Measurements from ENCODE around the gene KRAS.

Gene KRAS

DNA sequence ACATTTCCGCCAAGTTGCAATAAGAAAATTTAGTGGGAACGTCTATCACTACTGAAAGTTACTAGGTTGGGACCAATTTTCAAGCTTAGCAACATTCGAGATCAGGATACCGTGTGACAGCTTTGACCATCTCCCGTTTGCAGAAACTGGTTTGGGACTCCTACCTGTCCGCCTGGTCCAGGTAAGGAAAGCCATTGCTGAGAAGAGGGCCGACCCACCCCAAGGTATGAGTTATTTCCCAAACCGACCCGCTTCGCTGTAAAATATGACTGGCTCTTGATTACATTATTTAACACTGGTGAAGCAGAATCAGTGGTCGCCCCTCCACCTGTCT lies 56.0 kb downstream of the KRAS start:
- DNase-seq: no peak

DNA sequence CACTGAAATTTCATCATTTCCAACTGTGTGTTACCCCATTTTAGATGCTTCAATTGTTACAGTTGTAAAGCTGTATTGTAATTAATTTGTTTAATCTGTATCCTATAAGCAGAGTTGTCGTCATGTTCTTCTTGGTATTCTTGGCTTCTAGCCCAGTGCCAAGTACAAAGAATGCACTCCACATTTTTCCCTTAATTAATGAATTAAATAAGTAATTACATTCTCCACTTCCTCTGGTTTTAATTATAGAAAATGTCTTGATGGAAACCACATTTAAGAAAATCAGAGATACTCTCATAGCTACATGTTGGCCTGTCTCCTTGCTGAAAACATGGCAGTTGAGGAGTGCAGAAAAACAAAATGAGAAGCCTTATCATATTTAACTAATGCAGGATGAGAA lies 56.5 kb downstream of the KRAS start:
- DNase-seq: no peak

DNA sequence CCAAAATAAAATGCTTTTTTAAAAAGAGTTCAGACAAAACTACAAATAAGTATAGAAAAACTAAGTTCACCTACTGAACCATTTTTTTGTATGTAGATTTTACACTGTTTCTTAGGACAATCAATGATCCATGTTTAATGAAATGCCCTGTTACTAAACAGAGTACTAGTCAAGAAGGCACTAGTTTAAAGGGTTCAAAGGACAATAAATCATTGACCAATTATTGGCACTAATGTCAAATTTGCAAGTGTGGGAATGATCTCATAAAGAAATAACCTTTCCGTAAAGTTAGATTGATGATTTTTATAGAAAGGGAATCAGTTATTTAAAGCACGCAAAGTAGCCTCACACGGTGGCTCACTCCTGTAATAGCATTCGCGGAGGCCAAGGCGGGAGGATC lies 59.9 kb downstream of the KRAS start:
- DNase-seq: no peak

DNA sequence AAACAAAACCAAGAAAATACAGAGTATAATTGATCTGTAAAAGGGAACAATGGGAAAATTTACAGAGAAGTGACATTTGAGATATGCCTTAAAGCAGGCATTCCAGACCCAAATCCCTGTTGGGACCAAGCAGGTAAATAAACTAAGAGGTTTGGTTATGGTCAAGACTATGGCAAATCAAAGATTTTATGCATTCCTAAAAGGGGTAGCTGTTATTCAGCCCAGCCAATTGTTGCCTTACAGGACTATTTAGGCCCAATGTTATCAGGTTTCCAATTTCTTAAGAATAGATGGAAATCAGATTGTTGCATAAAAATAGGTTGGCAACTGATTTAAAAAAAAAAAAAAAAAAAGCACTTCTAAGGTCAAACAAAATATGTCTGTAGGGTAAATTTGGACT lies 61.1 kb downstream of the KRAS start:
- DNase-seq: no peak

DNA sequence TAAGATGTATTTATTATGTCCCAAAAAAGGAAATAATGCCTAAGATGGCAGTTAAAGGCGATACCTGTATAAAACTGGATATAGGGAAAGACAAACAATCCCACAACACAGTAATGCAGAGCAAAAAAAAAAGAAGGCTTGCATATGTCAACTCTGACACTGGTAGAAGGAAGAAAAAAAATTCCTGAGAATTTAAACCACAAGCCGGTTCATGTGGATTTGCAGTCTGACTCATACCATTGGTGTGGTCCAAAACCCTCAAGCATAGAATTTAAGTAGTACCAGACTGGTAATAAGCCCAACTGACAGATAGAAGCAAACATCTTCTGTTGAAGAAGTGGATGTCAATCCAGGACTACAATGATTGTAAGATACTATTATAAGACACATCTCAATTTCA lies 62.9 kb downstream of the KRAS start:
- DNase-seq: no peak

DNA sequence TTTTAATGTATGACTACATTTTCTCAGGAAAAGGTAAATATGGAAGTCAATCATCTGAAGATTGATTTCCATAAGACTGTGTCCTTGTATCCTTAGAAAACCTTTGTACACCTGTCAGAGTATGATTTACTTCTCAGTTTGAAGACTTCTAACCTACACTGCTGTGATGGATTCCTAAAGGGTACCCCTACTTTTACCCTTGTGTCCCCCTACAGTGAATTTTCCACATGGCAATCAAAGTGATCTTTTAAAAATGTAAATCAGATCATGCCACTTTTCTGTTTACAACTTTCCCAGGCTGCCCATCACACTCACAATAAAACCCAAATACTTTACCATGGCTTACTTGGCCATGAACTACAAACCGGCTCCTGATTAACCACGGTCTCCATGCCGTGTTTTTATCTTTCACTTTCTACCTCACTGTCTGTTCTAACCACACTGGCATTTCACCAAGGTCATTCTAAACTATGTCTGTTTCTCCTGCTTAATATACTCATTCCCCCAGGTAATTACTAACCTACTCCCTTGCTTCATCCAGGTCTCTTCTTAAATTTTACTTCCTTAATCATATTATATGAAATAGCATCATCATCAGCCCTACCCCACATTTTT lies 63.8 kb downstream of the KRAS start:
- DNase-seq: no peak

DNA sequence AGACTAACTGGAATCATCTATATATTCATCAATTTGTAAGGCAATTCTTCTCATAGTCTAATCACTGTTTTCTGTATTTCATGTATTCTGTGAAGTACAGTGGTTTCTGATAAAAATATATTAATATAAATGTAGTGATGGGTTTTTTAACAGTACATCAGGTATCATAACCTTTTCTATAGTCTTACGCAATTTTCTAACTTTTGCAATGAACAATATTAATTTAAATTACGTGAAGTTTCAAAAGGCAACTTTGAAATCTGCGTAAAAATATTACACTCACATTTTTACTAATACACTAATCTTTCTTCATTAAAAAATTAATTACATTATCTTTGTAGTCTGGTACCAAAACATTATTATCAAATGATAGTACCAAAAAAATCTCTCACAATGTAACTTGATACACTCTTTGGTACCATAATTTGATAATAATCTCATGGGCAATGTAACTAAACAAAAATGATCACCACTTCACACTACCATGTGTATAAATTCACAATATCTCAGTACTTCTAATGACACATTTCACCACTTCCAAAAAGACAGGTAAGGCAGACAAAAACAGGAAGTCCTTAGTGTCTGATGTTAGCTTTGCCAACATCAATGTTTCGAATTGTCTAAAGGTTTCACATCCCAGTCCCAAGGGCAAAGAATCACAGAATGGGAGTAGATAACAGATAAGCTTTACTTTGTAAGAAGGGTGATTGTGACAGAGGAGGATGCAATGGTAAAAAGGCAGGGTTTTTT lies 64.5 kb downstream of the KRAS start:
- no peak for DNase-seq

DNA sequence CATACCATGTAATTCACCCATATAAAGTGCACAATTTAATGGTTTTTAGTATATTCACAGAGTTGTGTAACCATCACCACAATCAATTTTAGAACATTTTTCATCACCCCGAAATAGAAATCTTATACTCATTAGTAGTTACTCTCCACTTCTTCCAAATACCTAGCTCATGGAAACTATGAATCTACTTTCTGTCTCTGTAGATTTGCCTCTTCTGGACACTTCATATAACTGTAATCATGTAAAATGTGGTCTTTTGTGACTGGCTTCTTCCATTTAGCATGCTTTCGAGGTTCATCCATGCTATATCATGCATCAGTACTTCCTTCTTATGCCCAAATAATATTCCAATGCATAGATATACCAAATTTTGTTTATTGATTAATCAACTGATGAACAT lies 66.6 kb downstream of the KRAS start:
- DNase-seq: no peak

DNA sequence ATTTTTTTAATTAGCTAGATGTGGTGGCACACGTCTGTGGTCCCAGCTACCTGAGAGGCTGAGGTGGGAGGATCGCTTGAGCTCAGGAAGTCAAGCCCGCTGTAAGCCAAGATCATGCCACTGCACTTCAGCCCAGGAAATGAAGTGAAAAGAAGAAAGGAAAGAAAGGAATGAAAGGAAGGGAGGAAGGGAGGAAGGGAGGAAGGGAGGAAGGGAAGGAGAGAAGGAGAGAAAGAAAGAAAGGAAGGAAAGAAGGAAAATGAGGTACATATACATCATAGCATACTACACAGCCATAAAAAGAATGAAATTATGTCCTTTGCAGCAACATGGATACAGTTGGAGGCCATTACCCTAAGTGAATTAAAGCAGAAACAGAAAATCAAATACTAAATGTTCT lies 68.0 kb downstream of the KRAS start:
- no peak for DNase-seq

DNA sequence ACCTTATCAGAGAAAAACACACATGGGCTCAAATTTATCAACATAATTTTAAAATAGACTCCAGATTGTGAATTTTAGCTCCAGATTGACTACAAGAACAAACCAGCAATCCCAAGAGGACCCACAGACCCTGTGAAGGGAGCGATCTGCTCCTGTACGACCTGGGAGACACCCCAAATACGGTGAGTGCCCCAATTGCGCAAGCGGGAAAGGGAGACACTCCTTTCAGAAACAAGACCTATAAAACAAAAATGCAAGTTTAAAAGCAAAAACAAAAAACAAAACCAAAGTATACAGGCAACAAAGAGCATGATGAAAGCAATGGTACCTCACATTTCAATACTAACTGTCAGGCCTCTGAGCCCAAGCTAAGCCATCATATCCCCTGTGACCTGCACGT lies 87.9 kb downstream of the KRAS start:
- DNase-seq: no peak

DNA sequence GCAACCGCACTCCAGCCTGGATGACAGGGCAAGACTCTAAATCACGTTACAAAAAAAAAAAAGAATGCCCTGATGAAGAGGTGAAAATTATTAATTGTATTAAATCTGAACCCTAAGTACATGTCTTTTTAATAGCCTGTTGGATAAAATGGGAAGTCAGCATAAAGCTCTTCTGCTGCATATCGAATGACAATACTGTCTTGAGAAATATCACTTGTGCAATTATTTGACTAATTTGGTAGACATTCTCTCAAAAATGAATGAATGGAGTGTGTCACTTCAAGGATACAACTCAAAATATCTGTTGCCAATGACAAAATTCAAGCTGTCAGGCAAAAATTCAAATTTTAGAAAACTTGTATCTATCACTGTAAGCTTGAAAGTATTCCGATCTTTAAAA lies 94.7 kb downstream of the KRAS start:
- DNase-seq: no peak

DNA sequence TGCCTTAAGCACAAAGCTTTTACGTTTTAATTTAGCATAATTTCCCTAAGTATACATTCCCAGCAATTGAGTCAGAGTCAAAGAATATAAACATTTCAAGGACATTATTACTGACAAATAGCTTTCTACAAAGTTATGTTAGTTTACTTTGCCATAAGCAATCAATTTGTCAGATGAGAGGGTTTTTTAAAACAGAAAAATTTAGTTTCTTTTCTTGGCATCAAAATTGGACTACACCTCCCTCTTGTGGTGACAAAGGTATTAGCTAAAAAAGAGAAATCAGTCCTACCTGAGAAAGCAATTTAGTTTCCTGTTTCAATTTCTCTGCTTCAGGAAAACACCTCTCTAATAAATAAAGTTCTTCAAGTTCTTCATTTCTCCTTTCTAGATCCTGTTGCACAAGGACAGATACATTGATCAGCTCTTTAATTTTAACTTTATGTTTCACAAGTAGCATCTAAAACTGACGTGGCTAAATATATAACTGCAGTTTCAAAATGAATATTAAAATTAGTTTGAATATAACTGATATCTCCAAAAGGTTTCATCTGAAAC lies 95.6 kb downstream of the KRAS start:
- DNase-seq: peak; percentile 61 to 66
